Astrocyte (in vitro differentiated cells and primary cell): ENCODE measurements around the gene NID2.

Experiments
- EZH2 ChIP-seq: IDR thresholded peaks from 2 replicates; pipeline ENCODE4 v1.6.1; 2012; ENCODE audit warnings: mild to moderate bottlenecking, low read length, inconsistent platforms; ENCODE audit not compliant: insufficient read depth
- TF ChIP-seq, protein P1 (sequence below): IDR thresholded peaks from 2 replicates; pipeline ENCODE4 v1.5.1; 2011; ENCODE audit warnings: low read depth, mild to moderate bottlenecking, inconsistent platforms, low read length, moderate library complexity; ENCODE audit not compliant: insufficient read depth

DNA sequence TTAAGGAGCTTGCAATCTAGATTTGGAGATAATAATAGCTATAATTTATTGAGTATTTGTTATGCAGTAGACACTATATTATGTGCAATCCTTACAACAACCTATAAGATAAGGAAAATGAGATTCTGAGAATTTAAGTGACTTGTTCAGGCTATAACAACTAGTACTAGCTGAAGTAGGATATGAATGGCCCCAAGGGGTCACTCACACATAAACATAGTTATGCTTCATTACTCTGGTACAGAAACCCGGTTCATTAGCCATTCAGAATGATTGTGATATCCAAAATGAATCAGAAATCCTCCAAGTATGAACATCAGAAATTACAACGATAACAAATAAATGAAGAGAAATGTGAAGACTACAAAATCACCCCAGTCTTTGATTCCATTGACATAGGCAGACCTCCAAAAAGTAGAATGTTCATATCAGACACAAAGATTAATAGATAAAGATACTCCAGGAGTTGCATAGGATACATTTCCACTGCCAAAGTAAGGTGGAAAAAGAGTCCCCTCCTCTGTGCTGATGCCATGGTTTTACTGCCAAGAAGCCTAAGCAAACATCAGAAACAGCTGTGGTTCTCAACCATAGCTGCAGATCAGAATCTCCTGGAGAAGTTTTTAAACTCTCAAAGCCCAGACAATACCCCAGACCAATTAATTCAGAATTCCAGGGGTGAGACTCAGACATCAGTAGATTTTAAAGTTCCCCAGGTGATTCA, 8.6 kb upstream of the NID2 start:
- TF ChIP-seq, protein P1, sequence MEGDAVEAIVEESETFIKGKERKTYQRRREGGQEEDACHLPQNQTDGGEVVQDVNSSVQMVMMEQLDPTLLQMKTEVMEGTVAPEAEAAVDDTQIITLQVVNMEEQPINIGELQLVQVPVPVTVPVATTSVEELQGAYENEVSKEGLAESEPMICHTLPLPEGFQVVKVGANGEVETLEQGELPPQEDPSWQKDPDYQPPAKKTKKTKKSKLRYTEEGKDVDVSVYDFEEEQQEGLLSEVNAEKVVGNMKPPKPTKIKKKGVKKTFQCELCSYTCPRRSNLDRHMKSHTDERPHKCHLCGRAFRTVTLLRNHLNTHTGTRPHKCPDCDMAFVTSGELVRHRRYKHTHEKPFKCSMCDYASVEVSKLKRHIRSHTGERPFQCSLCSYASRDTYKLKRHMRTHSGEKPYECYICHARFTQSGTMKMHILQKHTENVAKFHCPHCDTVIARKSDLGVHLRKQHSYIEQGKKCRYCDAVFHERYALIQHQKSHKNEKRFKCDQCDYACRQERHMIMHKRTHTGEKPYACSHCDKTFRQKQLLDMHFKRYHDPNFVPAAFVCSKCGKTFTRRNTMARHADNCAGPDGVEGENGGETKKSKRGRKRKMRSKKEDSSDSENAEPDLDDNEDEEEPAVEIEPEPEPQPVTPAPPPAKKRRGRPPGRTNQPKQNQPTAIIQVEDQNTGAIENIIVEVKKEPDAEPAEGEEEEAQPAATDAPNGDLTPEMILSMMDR = no peak
- no peak for TF ChIP-seq EZH2
